ENCODE data around the gene EFEMP2.

EFEMP2 gene

GRCh38 chr11:65906602-65907001 is 34.0 kb upstream of the EFEMP2 start:
- Histone ChIP-seq H3K36me3 (no peaks in the 10 kb centered on the region), H3K27me3 (peaks cover 31% of the 10 kb centered on the region), H3K9me3 (no peaks in the 10 kb centered on the region), H3K4me1 (no peaks in the 10 kb centered on the region), H3K4me3 (ENCODE audit: low read depth, low read length) (no peak overlapping the region)
- DNase-seq: no peak
- TF ChIP-seq, protein P1, sequence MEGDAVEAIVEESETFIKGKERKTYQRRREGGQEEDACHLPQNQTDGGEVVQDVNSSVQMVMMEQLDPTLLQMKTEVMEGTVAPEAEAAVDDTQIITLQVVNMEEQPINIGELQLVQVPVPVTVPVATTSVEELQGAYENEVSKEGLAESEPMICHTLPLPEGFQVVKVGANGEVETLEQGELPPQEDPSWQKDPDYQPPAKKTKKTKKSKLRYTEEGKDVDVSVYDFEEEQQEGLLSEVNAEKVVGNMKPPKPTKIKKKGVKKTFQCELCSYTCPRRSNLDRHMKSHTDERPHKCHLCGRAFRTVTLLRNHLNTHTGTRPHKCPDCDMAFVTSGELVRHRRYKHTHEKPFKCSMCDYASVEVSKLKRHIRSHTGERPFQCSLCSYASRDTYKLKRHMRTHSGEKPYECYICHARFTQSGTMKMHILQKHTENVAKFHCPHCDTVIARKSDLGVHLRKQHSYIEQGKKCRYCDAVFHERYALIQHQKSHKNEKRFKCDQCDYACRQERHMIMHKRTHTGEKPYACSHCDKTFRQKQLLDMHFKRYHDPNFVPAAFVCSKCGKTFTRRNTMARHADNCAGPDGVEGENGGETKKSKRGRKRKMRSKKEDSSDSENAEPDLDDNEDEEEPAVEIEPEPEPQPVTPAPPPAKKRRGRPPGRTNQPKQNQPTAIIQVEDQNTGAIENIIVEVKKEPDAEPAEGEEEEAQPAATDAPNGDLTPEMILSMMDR (IDR thresholded peaks at IDR 0.05; ENCODE audit: low read depth, low read length): no peak

DNA sequence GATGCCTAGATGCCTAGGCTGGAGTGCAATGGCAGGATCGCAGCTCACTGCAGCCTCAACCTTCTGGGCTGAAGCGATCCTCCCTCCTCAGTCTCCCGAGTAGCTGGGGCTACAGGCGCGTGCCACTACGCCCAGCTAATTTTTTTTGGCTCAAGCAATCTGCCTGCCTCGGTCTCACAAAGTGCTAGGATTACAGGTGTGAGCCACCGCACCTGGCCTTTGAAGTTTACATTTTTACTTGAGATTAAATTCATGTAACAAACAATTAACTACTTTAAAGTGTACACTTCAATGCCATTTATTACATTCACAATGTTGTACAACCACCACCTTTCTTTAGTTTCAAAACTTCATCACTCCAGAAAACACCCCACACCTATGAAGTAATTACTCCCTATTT is 31.1 kb upstream of the EFEMP2 start:
- Histone ChIP-seq H3K27me3 (peaks cover 60% of the 10 kb centered on the region), H3K36me3 (no peaks in the 10 kb centered on the region), H3K4me1 (no peaks in the 10 kb centered on the region), H3K4me3 (ENCODE audit: low read depth, low read length) (no peak overlapping the region), H3K9me3 (no peaks in the 10 kb centered on the region; the same call in 1 of the 2 replicates)
- TF ChIP-seq, protein P1 (IDR thresholded peaks at IDR 0.05; ENCODE audit: low read depth, low read length): no peak
- DNase-seq: no peak

GRCh38 chr11:65903068-65903481 is 30.5 kb upstream of the EFEMP2 start:
- TF ChIP-seq, protein P1 (IDR thresholded peaks at IDR 0.05; ENCODE audit: low read depth, low read length): no peak
- Histone ChIP-seq H3K4me1 (no peaks in the 10 kb centered on the region), H3K36me3 (no peaks in the 10 kb centered on the region), H3K9me3 (no peaks in the 10 kb centered on the region; the same call in 1 of the 2 replicates), H3K27me3 (peaks cover 66% of the 10 kb centered on the region), H3K4me3 (ENCODE audit: low read depth, low read length) (no peak overlapping the region)
- DNase-seq: no peak

- no peaks in the 10 kb centered on the region for H3K36me3 ChIP-seq
- H3K9me3 ChIP-seq: no peaks in the 10 kb centered on the region; the same call in 1 of the 2 replicates
- H3K27me3 ChIP-seq: peaks cover 56% of the 10 kb centered on the region
- TF ChIP-seq, protein P1 (IDR thresholded peaks at IDR 0.05; ENCODE audit: low read depth, low read length): no peak
- H3K4me1 ChIP-seq: no peaks in the 10 kb centered on the region
- no peak overlapping the region for H3K4me3 ChIP-seq (ENCODE audit: low read depth, low read length)
- no peak for DNase-seq
These were observed 28.2 kb upstream of the EFEMP2 start for GRCh38 chr11:65900899-65901180.

- TF ChIP-seq, protein P1 (IDR thresholded peaks at IDR 0.05; ENCODE audit: low read depth, low read length): no peak
- Histone ChIP-seq H3K4me1 (no peaks in the 10 kb centered on the region), H3K9me3 (no peaks in the 10 kb centered on the region; the same call in 1 of the 2 replicates), H3K27me3 (peaks cover 56% of the 10 kb centered on the region), H3K4me3 (ENCODE audit: low read depth, low read length) (peak within 1 kb of the TSS; percentile 25), H3K36me3 (no peaks in the 10 kb centered on the region)
- DNase-seq: no peak
These were observed 27.7 kb upstream of the EFEMP2 start, which contains the start of gene FOSL1 for GRCh38 chr11:65900125-65900898. FOSL1 (minus strand) TSS chr11:65900388; CDS start chr11:65900339, 49 bp downstream.
